Retinal pigment epithelial cell (primary cell): ENCODE results near the gene FGF3.

ENCODE experiments used
- DNase-seq: peaks from one replicate; pipeline ENCODE4 v3.0.0-alpha.2; 2010; ENCODE audit warnings: low read depth
- H3K4me3 ChIP-seq: 2 replicates; pipeline ENCODE4 v1.5.1; 2011; ENCODE audit warnings: mild to moderate bottlenecking, low read length, control low read depth, moderate library complexity
- CTCF ChIP-seq: conservative IDR thresholded peaks from 2 replicates; pipeline ENCODE4 v1.5.1; 2011; ENCODE audit warnings: low read depth, low read length, control low read depth, inconsistent platforms

Gene FGF3

GRCh38 chr11:69803604-69804218 is 15.5 kb downstream of the FGF3 start:
- DNase-seq, result no peak
- H3K4me3 ChIP-seq, result no peak overlapping the region
- TF ChIP-seq CTCF, result no peak

- no peak for DNase-seq
- TF ChIP-seq CTCF, result no peak
Measured at GRCh38 chr11:69803022-69803421, 16.2 kb downstream of the FGF3 start.

GRCh38 chr11:69802590-69802989 is 16.6 kb downstream of the FGF3 start:
- no peak for TF ChIP-seq CTCF
- H3K4me3 ChIP-seq, result no peak overlapping the region
- DNase-seq, result no peak

More at GRCh38 chr11:69803022-69803421, 16.2 kb downstream of the FGF3 start:
- H3K4me3 ChIP-seq, result no peak overlapping the region

- peak; percentile 98 for TF ChIP-seq CTCF
- H3K4me3 ChIP-seq, result no peak overlapping the region
- no peak for DNase-seq
Measured at GRCh38 chr11:69801513-69802335, 17.5 kb downstream of the FGF3 start.

- H3K4me3 ChIP-seq, result no peak overlapping the region
- TF ChIP-seq CTCF, result no peak
- DNase-seq, result no peak
Measured at GRCh38 chr11:69800278-69800677, 18.9 kb downstream of the FGF3 start.

- no peak for TF ChIP-seq CTCF
- DNase-seq, result no peak
- no peak overlapping the region for H3K4me3 ChIP-seq
Measured at GRCh38 chr11:69799582-69799981, 19.6 kb downstream of the FGF3 start.

GRCh38 chr11:69799097-69799496 is 20.1 kb downstream of the FGF3 start:
- no peak for TF ChIP-seq CTCF
- DNase-seq, result no peak

More at GRCh38 chr11:69799097-69799496, 20.1 kb downstream of the FGF3 start:
- no peak overlapping the region for H3K4me3 ChIP-seq
